ENCODE measurements around the gene ARHGAP26. TPM values are rescaled to one million over a fixed set of nuclear protein-coding genes. Genes with fewer than 3 reads are reported as not detected.

The ARHGAP26 gene
- total RNA-seq, 1 experiment from 2014 or later: 34.5 TPM

DNA sequence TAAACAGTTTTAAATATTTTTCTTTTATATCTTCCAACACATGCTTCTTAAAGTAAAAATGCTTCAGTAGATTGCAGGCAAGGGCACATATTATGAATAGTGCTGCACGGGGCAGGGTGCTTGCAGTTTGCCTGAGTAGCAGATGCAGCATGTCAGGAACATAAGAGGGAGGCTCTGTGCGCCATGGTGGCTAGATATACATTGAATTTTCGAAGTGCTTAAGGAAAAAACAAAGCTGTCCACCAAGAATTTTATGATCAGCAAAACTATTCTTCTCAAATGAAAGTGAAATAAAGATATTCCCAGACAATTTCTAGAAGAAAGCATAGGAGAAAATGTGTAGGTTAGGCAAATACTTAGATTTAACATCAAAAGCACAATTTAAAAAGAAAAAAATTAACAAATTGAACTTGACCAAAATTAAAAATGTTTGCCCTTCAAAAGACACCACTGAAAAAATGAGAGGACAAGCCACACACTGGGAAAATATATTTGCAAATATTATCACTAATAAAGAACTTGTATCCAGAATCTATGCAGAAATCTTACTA is 420.2 kb downstream of the ARHGAP26 start:
- CTCF ChIA-PET: no interaction called here

DNA sequence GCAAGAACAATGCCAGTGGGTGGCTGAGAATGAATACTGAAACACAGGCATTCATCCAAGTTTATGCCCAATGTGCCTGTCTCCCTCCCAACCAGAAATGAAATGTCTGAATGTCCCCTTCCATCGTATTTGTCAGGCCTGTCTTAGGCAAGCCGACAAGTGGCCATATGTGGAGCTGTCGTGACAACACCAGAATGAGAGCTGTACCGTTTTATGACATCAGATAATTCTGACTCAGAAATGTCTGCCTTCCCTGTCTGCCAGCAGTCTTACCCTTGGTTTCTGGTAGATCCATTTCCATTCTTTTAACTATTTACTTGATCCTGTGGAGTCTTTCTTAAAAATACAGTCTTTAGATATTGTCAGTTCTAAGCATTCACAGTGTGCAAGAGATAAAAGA is 421.5 kb downstream of the ARHGAP26 start:
- Histone ChIP-seq H3K79me2 (ENCODE audit: insufficient read depth, low read length) (no peaks in the 10 kb centered on the region), H3K9me2 (ENCODE audit: insufficient read depth) (no peaks in the 10 kb centered on the region), H3K36me3 (ENCODE audit: control insufficient read depth in 1 of 2, insufficient read depth in 2 of 2, low read length in 2 of 2) (no peaks in the 10 kb centered on the region), H3K4me1 (ENCODE audit: control insufficient read depth in 1 of 2, insufficient read depth in 2 of 2, low read length in 2 of 2) (no peaks in the 10 kb centered on the region), H3K4me3 (replicated peaks in 1 of 2; ENCODE audit: low read depth in 1 of 2, low read length in 2 of 2) (no peak overlapping the region), H3K4me2 (ENCODE audit: low read length) (no peak overlapping the region), H2AFZ (ENCODE audit: low read depth, low read length, poor library complexity, severe bottlenecking) (no peak overlapping the region), H3K27me3 (ENCODE audit: insufficient read depth, low read length) (no peaks in the 10 kb centered on the region), H3K27ac (ENCODE audit: low read depth, low read length) (no peak overlapping the region), H3K9ac (ENCODE audit: low read length) (no peak overlapping the region), H3K9me3 (ENCODE audit: control insufficient read depth in 1 of 2, insufficient read depth in 1 of 2, low read depth in 1 of 2, low read length in 2 of 2) (no peaks in the 10 kb centered on the region), H4K20me1 (ENCODE audit: insufficient read depth) (no peaks in the 10 kb centered on the region)
- ATAC-seq: no peak
- no peak for DNase-seq (ENCODE audit: low read depth, low spot score)
- intact Hi-C loops (cut with micrococcal nuclease): no loop called here
- POLR2A ChIA-PET: no interaction called here
- CTCF ChIA-PET: interaction anchor here (1.6 kb wide), 1 partner anchor 17 kb away, joined by 4 read pairs; no protein-coding TSS in a partner anchor
- RAD21 ChIA-PET (ENCODE audit: low non-redundant PET in 1 of 2, low total read pairs in 2 of 2, uncharacterized antibody in 2 of 2, unreplicated experiment in 2 of 2): no interaction called here
- BruUV-seq (replicated peaks): no TSS peak
- TF ChIP-seq SIN3A (IDR thresholded peaks at IDR 0.05; ENCODE audit: low read depth) (no peak), ELF1 (IDR thresholded peaks at IDR 0.05; ENCODE audit: borderline replicate concordance, low read depth) (no peak), TCF7L2 (IDR thresholded peaks at IDR 0.05; ENCODE audit: borderline replicate concordance, extremely low read depth, insufficient read depth, insufficient read length) (no peak), YY1 (IDR thresholded peaks at IDR 0.05; ENCODE audit: extremely low read depth, insufficient replicate concordance, low read depth, low read length) (no peak), SP1 (IDR thresholded peaks at IDR 0.05; ENCODE audit: low read depth) (no peak), EZH2 (IDR thresholded peaks at IDR 0.05) (no peak), CEBPB (IDR thresholded peaks at IDR 0.05; ENCODE audit: low read depth) (no peak)
- TF ChIP-seq, protein P1, sequence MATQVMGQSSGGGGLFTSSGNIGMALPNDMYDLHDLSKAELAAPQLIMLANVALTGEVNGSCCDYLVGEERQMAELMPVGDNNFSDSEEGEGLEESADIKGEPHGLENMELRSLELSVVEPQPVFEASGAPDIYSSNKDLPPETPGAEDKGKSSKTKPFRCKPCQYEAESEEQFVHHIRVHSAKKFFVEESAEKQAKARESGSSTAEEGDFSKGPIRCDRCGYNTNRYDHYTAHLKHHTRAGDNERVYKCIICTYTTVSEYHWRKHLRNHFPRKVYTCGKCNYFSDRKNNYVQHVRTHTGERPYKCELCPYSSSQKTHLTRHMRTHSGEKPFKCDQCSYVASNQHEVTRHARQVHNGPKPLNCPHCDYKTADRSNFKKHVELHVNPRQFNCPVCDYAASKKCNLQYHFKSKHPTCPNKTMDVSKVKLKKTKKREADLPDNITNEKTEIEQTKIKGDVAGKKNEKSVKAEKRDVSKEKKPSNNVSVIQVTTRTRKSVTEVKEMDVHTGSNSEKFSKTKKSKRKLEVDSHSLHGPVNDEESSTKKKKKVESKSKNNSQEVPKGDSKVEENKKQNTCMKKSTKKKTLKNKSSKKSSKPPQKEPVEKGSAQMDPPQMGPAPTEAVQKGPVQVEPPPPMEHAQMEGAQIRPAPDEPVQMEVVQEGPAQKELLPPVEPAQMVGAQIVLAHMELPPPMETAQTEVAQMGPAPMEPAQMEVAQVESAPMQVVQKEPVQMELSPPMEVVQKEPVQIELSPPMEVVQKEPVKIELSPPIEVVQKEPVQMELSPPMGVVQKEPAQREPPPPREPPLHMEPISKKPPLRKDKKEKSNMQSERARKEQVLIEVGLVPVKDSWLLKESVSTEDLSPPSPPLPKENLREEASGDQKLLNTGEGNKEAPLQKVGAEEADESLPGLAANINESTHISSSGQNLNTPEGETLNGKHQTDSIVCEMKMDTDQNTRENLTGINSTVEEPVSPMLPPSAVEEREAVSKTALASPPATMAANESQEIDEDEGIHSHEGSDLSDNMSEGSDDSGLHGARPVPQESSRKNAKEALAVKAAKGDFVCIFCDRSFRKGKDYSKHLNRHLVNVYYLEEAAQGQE (IDR thresholded peaks at IDR 0.05; ENCODE audit: low read depth): no peak
- TF ChIP-seq, protein P2, sequence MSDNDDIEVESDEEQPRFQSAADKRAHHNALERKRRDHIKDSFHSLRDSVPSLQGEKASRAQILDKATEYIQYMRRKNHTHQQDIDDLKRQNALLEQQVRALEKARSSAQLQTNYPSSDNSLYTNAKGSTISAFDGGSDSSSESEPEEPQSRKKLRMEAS (IDR thresholded peaks at IDR 0.05): no peak

More for the DNA sequence above, 420.2 kb downstream of the ARHGAP26 start:
- H2AFZ ChIP-seq (ENCODE audit: low read depth, low read length, poor library complexity, severe bottlenecking): no peak overlapping the region
- no peaks in the 10 kb centered on the region for H4K20me1 ChIP-seq (ENCODE audit: insufficient read depth)
- no peaks in the 10 kb centered on the region for H3K4me1 ChIP-seq (ENCODE audit: control insufficient read depth in 1 of 2, insufficient read depth in 2 of 2, low read length in 2 of 2)
- BruUV-seq (replicated peaks): no TSS peak
- H3K9ac ChIP-seq (ENCODE audit: low read length): no peak overlapping the region
- TF ChIP-seq ZNF274 (IDR thresholded peaks at IDR 0.05; ENCODE audit: low read depth, low read length) (no peak), SP1 (IDR thresholded peaks at IDR 0.05; ENCODE audit: low read depth) (no peak), EGR1 (IDR thresholded peaks at IDR 0.05; ENCODE audit: low read depth) (no peak), SIN3A (IDR thresholded peaks at IDR 0.05; ENCODE audit: low read depth) (no peak), CEBPB (IDR thresholded peaks at IDR 0.05; ENCODE audit: low read depth) (no peak), POLR2A (IDR thresholded peaks at IDR 0.05; ENCODE audit: borderline replicate concordance, extremely low read depth, insufficient read depth, insufficient read length) (no peak), FOSL1 (IDR thresholded peaks at IDR 0.05; ENCODE audit: low read depth) (no peak), EZH2 (IDR thresholded peaks at IDR 0.05) (no peak), POLR2AphosphoS5 (IDR thresholded peaks at IDR 0.05; ENCODE audit: low read depth, low read length) (no peak)
- TF ChIP-seq, protein P3, sequence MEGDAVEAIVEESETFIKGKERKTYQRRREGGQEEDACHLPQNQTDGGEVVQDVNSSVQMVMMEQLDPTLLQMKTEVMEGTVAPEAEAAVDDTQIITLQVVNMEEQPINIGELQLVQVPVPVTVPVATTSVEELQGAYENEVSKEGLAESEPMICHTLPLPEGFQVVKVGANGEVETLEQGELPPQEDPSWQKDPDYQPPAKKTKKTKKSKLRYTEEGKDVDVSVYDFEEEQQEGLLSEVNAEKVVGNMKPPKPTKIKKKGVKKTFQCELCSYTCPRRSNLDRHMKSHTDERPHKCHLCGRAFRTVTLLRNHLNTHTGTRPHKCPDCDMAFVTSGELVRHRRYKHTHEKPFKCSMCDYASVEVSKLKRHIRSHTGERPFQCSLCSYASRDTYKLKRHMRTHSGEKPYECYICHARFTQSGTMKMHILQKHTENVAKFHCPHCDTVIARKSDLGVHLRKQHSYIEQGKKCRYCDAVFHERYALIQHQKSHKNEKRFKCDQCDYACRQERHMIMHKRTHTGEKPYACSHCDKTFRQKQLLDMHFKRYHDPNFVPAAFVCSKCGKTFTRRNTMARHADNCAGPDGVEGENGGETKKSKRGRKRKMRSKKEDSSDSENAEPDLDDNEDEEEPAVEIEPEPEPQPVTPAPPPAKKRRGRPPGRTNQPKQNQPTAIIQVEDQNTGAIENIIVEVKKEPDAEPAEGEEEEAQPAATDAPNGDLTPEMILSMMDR (IDR thresholded peaks at IDR 0.05 in 2 of 3, conservative IDR thresholded peaks at IDR 0.05 in 1 of 3; ENCODE audit: borderline replicate concordance in 1 of 3, insufficient read depth in 1 of 3, low read depth in 2 of 3, low read length in 2 of 3): no peak
- no peak overlapping the region for H3K4me3 ChIP-seq (replicated peaks in 1 of 2; ENCODE audit: low read depth in 1 of 2, low read length in 2 of 2)
- H3K9me3 ChIP-seq (ENCODE audit: control insufficient read depth in 1 of 2, insufficient read depth in 1 of 2, low read depth in 1 of 2, low read length in 2 of 2): no peaks in the 10 kb centered on the region
- no peaks in the 10 kb centered on the region for H3K27me3 ChIP-seq (ENCODE audit: insufficient read depth, low read length)
- ChIA-PET POLR2A (no interaction called here), RAD21 (ENCODE audit: low non-redundant PET in 1 of 2, low total read pairs in 2 of 2, uncharacterized antibody in 2 of 2, unreplicated experiment in 2 of 2) (no interaction called here)
- no peak for DNase-seq (ENCODE audit: low read depth, low spot score)
- no peak overlapping the region for H3K27ac ChIP-seq (ENCODE audit: low read depth, low read length)
- no peaks in the 10 kb centered on the region for H3K36me3 ChIP-seq (ENCODE audit: control insufficient read depth in 1 of 2, insufficient read depth in 2 of 2, low read length in 2 of 2)
- no peaks in the 10 kb centered on the region for H3K9me2 ChIP-seq (ENCODE audit: insufficient read depth)
- no peak overlapping the region for H3K4me2 ChIP-seq (ENCODE audit: low read length)
- no peak for ATAC-seq
- intact Hi-C loops (cut with micrococcal nuclease): no loop called here
- H3K79me2 ChIP-seq (ENCODE audit: insufficient read depth, low read length): no peaks in the 10 kb centered on the region
